ENCODE measurements around the gene OTUD5. TPM values are rescaled to one million over a fixed set of nuclear protein-coding genes. Genes with fewer than 3 reads are reported as not detected.

OTUD5 gene
- total RNA-seq, 1 donor from 2014 or later = 44.7 TPM

DNA sequence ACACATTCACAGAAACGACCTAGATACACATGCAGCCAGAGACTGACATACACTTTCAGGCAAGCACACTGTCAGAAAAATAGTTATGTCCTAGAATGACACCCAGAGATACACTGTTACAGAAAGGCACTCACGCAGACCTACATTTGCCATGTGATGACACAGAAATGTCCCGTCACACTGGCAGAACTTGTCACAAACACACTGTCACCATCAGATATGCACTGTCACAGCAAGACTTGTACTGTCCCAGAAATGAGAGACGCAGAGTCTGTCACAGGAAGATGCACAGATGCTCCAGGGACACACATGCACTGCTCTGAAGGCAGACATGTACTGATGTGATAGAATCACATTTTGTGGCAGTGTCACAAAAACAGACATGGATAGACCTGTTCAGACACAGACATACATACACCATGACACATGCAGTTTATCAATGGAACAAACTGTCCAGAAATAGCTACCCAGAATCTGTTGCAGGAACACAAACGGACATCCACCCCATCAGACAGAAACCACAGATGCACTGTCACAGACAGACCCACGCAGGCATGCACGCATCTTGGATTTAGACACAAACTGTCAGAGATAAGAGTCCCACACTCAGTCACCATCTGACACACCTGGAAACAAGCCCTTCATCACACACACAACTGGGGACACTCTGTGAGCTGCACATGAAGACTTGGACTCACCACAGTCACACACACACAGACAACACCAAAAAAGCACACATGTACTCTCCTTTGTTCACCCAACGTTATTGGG, 37.3 kb downstream of the OTUD5 start:
- intact Hi-C loops (cut with DNase I) = no loop called here
- Histone ChIP-seq H3K9me3 (no peaks in the 10 kb centered on the region), H3K27ac (peak overlapping the region; percentile 84), H3K4me3 (no peak overlapping the region), H3K27me3 (no peaks in the 10 kb centered on the region), H3K36me3 (peaks cover 0 to 13% of the 10 kb centered on the region in 2 donors), H3K4me1 (peaks cover 6% of the 10 kb centered on the region)
- DNase-seq (ENCODE audit: extremely low spot score in 2 of 2) = no peak
- TF ChIP-seq POLR2AphosphoS5 (IDR thresholded peaks at IDR 0.05; ENCODE audit: insufficient read depth in 1 of 2, low read depth in 1 of 2) (no peak), POLR2A (IDR thresholded peaks at IDR 0.05) (no peak)
- TF ChIP-seq, protein P1, sequence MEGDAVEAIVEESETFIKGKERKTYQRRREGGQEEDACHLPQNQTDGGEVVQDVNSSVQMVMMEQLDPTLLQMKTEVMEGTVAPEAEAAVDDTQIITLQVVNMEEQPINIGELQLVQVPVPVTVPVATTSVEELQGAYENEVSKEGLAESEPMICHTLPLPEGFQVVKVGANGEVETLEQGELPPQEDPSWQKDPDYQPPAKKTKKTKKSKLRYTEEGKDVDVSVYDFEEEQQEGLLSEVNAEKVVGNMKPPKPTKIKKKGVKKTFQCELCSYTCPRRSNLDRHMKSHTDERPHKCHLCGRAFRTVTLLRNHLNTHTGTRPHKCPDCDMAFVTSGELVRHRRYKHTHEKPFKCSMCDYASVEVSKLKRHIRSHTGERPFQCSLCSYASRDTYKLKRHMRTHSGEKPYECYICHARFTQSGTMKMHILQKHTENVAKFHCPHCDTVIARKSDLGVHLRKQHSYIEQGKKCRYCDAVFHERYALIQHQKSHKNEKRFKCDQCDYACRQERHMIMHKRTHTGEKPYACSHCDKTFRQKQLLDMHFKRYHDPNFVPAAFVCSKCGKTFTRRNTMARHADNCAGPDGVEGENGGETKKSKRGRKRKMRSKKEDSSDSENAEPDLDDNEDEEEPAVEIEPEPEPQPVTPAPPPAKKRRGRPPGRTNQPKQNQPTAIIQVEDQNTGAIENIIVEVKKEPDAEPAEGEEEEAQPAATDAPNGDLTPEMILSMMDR (IDR thresholded peaks at IDR 0.05) = no peak

DNA sequence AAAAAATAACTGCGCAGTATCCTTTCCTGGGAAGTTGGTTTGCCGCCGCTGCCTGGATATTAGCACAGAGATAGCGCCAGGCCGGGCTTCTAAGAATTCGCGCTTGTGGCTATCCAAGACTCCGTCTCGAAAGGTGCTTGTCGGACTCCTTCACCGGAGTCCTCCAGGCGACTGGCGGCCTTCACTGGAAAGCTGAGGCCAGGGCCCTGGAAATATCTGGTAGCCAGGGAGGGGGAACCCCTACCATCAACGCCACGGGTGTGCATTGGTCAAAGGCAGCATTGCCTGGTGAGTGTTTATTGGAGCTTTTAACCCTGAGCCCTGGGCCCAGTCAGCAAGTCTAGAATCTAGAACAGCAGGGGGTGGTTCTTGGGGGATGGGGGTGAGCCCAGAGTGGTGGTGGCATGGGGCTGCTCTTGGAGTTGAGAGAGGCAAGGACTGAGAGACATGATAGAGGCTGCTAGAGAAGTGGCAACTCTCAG, 38.0 kb downstream of the OTUD5 start:
- intact Hi-C loops (cut with DNase I) = no loop called here
- peaks cover 0 to 13% of the 10 kb centered on the region in 2 donors for H3K36me3 ChIP-seq
- peaks cover 6% of the 10 kb centered on the region for H3K4me1 ChIP-seq
- H3K9me3 ChIP-seq = no peaks in the 10 kb centered on the region
- DNase-seq (ENCODE audit: extremely low spot score in 2 of 2) = no peak
- H3K4me3 ChIP-seq = peak overlapping the region; percentile 59 to 60
- H3K27ac ChIP-seq = peak overlapping the region; percentile 84
- H3K27me3 ChIP-seq = no peaks in the 10 kb centered on the region
- TF ChIP-seq, protein P1 (IDR thresholded peaks at IDR 0.05) = no peak
- no peak for TF ChIP-seq POLR2A (IDR thresholded peaks at IDR 0.05)
- TF ChIP-seq POLR2AphosphoS5 (IDR thresholded peaks at IDR 0.05; ENCODE audit: insufficient read depth in 1 of 2, low read depth in 1 of 2) = no peak

DNA sequence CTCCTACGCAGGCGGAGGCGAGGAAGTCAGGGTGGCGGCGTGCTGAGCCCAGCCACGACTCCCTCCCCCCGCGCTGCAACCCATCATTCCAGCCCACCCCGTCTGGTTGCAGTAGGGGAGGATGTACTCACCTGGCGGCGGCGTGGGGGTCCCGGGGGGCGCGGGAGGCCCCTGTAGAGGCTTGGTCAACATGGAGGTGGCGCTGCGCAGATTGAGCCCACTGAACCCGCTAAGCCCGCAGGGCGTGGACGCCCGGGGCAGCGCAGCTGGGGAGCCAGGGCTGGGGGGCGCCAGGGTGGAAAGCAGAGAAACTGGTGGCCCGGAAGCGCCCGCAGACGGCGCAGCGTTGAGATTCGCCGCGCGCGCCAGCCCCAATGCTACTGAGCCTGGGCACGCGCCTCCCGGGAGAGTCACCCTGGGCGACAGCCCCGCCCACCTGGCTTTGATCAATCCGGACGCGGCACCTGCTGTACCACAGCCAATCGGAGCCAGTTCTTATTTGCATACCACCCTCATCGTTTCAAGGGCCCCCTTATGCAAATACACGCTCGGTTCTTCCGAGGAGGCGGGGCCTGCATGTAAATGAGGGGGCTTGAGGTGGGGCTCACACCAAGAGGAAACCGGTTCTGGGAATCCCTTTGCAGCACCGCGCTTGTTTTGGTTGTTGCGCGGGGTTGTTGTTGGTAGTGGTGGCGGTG, 38.6 kb downstream of the OTUD5 start, which contains the start of gene PIM2:
Gene PIM2, minus strand, starts transcription at position 382 of the 698 bp plus-strand sequence. Its CDS starts 190 bp downstream, at position 192.
- Histone ChIP-seq H3K36me3 (peaks cover 0 to 9% of the 10 kb centered on the region in 2 donors), H3K9me3 (no peaks in the 10 kb centered on the region), H3K27me3 (no peaks in the 10 kb centered on the region), H3K4me3 (peak within 1 kb of the TSS; percentile 59 to 60), H3K4me1 (peaks cover 6% of the 10 kb centered on the region), H3K27ac (peak within 1 kb of the TSS; percentile 84)
- TF ChIP-seq, protein P1 (IDR thresholded peaks at IDR 0.05) = no peak
- TF ChIP-seq POLR2AphosphoS5 (IDR thresholded peaks at IDR 0.05; ENCODE audit: insufficient read depth in 1 of 2, low read depth in 1 of 2) (peak; percentile 60 to 95), POLR2A (IDR thresholded peaks at IDR 0.05) (peak; percentile 65 to 87)
- peak in 1 of 2 donors; percentile 93 for DNase-seq (ENCODE audit: extremely low spot score in 2 of 2)
- intact Hi-C loops (cut with DNase I) = no loop called here

DNA sequence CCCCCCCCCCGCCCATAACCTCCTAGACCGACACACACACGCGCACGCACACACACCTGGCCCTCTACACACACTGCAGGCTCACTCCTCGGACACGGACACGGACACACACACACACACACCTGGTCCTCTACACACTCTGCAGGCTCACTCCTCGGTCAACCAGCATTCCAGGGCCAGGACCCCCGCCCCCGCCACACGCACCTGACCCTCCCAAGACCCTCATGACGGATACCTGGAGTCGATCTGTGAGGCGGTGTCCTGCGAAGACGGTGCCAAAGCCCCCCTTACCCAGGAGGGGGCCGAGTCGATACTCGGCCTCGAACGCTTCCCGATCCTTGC, 39.1 kb downstream of the OTUD5 start:
- TF ChIP-seq, protein P1 (IDR thresholded peaks at IDR 0.05) = no peak
- TF ChIP-seq POLR2AphosphoS5 (IDR thresholded peaks at IDR 0.05; ENCODE audit: insufficient read depth in 1 of 2, low read depth in 1 of 2) (no peak), POLR2A (IDR thresholded peaks at IDR 0.05) (no peak)
- Histone ChIP-seq H3K27me3 (no peaks in the 10 kb centered on the region), H3K9me3 (no peaks in the 10 kb centered on the region), H3K4me1 (peaks cover 6% of the 10 kb centered on the region), H3K27ac (peak overlapping the region; percentile 84), H3K36me3 (peaks cover 0 to 4% of the 10 kb centered on the region in 2 donors), H3K4me3 (peak overlapping the region; percentile 59 to 60)
- intact Hi-C loops (cut with DNase I) = no loop called here
- DNase-seq (ENCODE audit: extremely low spot score in 2 of 2) = no peak
